Nephron (organoid): ENCODE results near the gene SMIM38.

Experiments
- H3K27ac Mint-ChIP-seq, 3 experiments: 2 replicates each; pipeline ENCODE4 v1.8.0; 2020; ENCODE audit warnings: mixed read lengths in 3 of 3, mild to moderate bottlenecking in 2 of 3, moderate library complexity in 1 of 3
- H3K27me3 Mint-ChIP-seq: 2 replicates; pipeline ENCODE4 v1.8.0; 2021; ENCODE audit warnings: low read depth, mild to moderate bottlenecking, moderate library complexity, mixed read lengths
- H3K36me3 Mint-ChIP-seq: 2 replicates; pipeline ENCODE4 v1.8.0; 2020; ENCODE audit warnings: low read depth, mixed read lengths
- H3K4me1 Mint-ChIP-seq: 2 replicates; pipeline ENCODE4 v1.8.0; 2020; ENCODE audit warnings: mixed read lengths
- H3K4me3 Mint-ChIP-seq, 3 experiments: 2 replicates each; pipeline ENCODE4 v1.8.0; 2020; ENCODE audit warnings: mild to moderate bottlenecking in 3 of 3, mixed read lengths in 3 of 3, moderate library complexity in 2 of 3
- H3K9me3 Mint-ChIP-seq: 2 replicates; pipeline ENCODE4 v1.8.0; 2020; ENCODE audit warnings: mixed read lengths
- TF ChIP-seq, protein P1 (sequence below), 3 experiments: fragments of 200-600 bp; sonication (generic); IDR thresholded peaks; one replicate each; pipeline ENCODE4 v1.5.0; 2021; ENCODE audit warnings: antibody characterized with exemption in 3 of 3; ENCODE audit not compliant: unreplicated experiment in 3 of 3

The SMIM38 gene

GRCh38 chr11:69152733-69153421 is 2.9 kb upstream of the SMIM38 start:
- peaks cover 18% of the 10 kb centered on the region for H3K36me3 Mint-ChIP-seq
- peaks cover 17% of the 10 kb centered on the region for H3K9me3 Mint-ChIP-seq
- no peak overlapping the region for H3K4me3 Mint-ChIP-seq
- H3K27me3 Mint-ChIP-seq = peaks cover 30% of the 10 kb centered on the region
- peaks cover 29% of the 10 kb centered on the region for H3K4me1 Mint-ChIP-seq
- TF ChIP-seq, protein P1, sequence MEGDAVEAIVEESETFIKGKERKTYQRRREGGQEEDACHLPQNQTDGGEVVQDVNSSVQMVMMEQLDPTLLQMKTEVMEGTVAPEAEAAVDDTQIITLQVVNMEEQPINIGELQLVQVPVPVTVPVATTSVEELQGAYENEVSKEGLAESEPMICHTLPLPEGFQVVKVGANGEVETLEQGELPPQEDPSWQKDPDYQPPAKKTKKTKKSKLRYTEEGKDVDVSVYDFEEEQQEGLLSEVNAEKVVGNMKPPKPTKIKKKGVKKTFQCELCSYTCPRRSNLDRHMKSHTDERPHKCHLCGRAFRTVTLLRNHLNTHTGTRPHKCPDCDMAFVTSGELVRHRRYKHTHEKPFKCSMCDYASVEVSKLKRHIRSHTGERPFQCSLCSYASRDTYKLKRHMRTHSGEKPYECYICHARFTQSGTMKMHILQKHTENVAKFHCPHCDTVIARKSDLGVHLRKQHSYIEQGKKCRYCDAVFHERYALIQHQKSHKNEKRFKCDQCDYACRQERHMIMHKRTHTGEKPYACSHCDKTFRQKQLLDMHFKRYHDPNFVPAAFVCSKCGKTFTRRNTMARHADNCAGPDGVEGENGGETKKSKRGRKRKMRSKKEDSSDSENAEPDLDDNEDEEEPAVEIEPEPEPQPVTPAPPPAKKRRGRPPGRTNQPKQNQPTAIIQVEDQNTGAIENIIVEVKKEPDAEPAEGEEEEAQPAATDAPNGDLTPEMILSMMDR (IDR thresholded peaks at IDR 0.05; ENCODE audit: unreplicated experiment in 3 of 3) = no peak
- peak overlapping the region; percentile 50 to 92 (median 82) for H3K27ac Mint-ChIP-seq

GRCh38 chr11:69153661-69154060 is 2.1 kb upstream of the SMIM38 start:
- Mint-ChIP-seq H3K9me3 (peaks cover 11% of the 10 kb centered on the region), H3K27ac (peak overlapping the region; percentile 50 to 92 (median 82)), H3K36me3 (peaks cover 12% of the 10 kb centered on the region), H3K27me3 (peaks cover 30% of the 10 kb centered on the region), H3K4me1 (peaks cover 29% of the 10 kb centered on the region), H3K4me3 (no peak overlapping the region)
- TF ChIP-seq, protein P1 (IDR thresholded peaks at IDR 0.05; ENCODE audit: unreplicated experiment in 3 of 3) = no peak

GRCh38 chr11:69154211-69154913 is 1.4 kb upstream of the SMIM38 start:
- H3K36me3 Mint-ChIP-seq = peaks cover 7% of the 10 kb centered on the region
- TF ChIP-seq, protein P1 (IDR thresholded peaks at IDR 0.05; ENCODE audit: unreplicated experiment in 3 of 3) = no peak
- H3K27me3 Mint-ChIP-seq = peaks cover 30% of the 10 kb centered on the region
- peaks cover 7% of the 10 kb centered on the region for H3K9me3 Mint-ChIP-seq
- H3K4me1 Mint-ChIP-seq = peaks cover 29% of the 10 kb centered on the region
- H3K27ac Mint-ChIP-seq = no peak overlapping the region
- no peak overlapping the region for H3K4me3 Mint-ChIP-seq

DNA sequence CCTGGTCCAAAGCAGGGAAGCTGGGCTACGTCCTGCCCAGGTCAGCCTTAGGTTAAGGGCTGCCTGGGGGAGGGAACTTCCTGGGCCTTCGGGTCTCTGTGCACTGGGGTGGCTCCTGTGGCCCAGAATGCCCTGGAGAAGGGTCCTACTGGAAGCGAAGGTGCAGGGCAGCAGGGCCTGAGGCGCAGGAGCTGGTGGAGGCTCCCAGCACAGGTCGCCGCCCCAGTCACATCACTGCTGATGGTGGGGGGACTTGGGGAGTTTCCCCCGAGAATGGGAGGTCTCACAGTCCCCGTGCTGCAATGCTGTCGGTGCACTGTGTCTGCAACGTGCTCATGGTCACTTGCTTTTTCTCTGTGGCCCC is 815 bp upstream of the SMIM38 start:
- Mint-ChIP-seq H3K4me3 (no peak overlapping the region), H3K27me3 (peaks cover 30% of the 10 kb centered on the region), H3K36me3 (peaks cover 7% of the 10 kb centered on the region), H3K27ac (no peak overlapping the region), H3K9me3 (peaks cover 7% of the 10 kb centered on the region), H3K4me1 (peaks cover 29% of the 10 kb centered on the region)
- TF ChIP-seq, protein P1 (IDR thresholded peaks at IDR 0.05; ENCODE audit: unreplicated experiment in 3 of 3) = no peak

- peak overlapping the region; percentile 87 to 100 (median 98) for H3K27ac Mint-ChIP-seq
- H3K27me3 Mint-ChIP-seq = peaks cover 22% of the 10 kb centered on the region
- H3K4me1 Mint-ChIP-seq = peaks cover 29% of the 10 kb centered on the region
- H3K4me3 Mint-ChIP-seq = peak overlapping the region in 2 of 3 experiments; percentile 33 to 72
- no peaks in the 10 kb centered on the region for H3K9me3 Mint-ChIP-seq
- TF ChIP-seq, protein P1 (IDR thresholded peaks at IDR 0.05; ENCODE audit: unreplicated experiment in 3 of 3) = no peak
- H3K36me3 Mint-ChIP-seq = peaks cover 3% of the 10 kb centered on the region
These were observed 502 bp downstream of the SMIM38 start for GRCh38 chr11:69156235-69156639.
